Effector CD8-positive, alpha-beta T cell (primary cell): Measurements from ENCODE around the gene MYADML2.
"Not testable (repeated sequence)": the region's sequence is repeated elsewhere in the genome, so short reads cannot be mapped to it uniquely, and the experiment has no call there.

Experiments used
- DNase-seq: peaks from one replicate; lab custom pipeline; 2025; lab: John Stamatoyannopoulos, UW

Gene MYADML2

GRCh38 chr17:81926451-81927151, 20.4 kb downstream of the MYADML2 start:
- DNase-seq: no peak

- DNase-seq: no peak
Measured at GRCh38 chr17:81925860-81926450, 21.1 kb downstream of the MYADML2 start.

- no peak for DNase-seq
Measured at GRCh38 chr17:81924557-81925532, 22.2 kb downstream of the MYADML2 start.

- DNase-seq: no peak
Measured at GRCh38 chr17:81923302-81924260, 23.5 kb downstream of the MYADML2 start.

- no peak for DNase-seq
Measured at GRCh38 chr17:81922566-81923301, 24.3 kb downstream of the MYADML2 start.

- DNase-seq: no peak
Measured at GRCh38 chr17:81921996-81922565, 25.0 kb downstream of the MYADML2 start.

GRCh38 chr17:81921537-81921862, 25.5 kb downstream of the MYADML2 start:
- DNase-seq: no peak

- DNase-seq: no peak
Measured at GRCh38 chr17:81920612-81921536, 26.2 kb downstream of the MYADML2 start.

GRCh38 chr17:81918832-81919545, 28.0 kb downstream of the MYADML2 start:
- no peak for DNase-seq

GRCh38 chr17:81918333-81918669, 28.7 kb downstream of the MYADML2 start:
- DNase-seq: not testable (repeated sequence)

GRCh38 chr17:81917565-81918332, 29.3 kb downstream of the MYADML2 start, which contains the start of gene SIRT7:
TSS of gene SIRT7 (minus strand) at chr17:81918176. CDS start at chr17:81918131, 45 bp downstream.
- peak; percentile 88 for DNase-seq

- no peak for DNase-seq
Measured at GRCh38 chr17:81916234-81917001, 30.6 kb downstream of the MYADML2 start.

GRCh38 chr17:81915331-81915730, 31.7 kb downstream of the MYADML2 start:
- DNase-seq: no peak

GRCh38 chr17:81914103-81914850, 32.8 kb downstream of the MYADML2 start:
- DNase-seq: no peak

- no peak for DNase-seq
Measured at GRCh38 chr17:81913394-81914102, 33.5 kb downstream of the MYADML2 start.
